Measurements from ENCODE around the gene BCL6.

BCL6 gene

GRCh38 chr3:187745201-187746058 is at the start of gene BCL6:
Gene BCL6, minus strand, starts transcription at chr3:187745468. Its CDS starts 11,775 bp downstream, at chr3:187733693.
- in situ Hi-C loops (cut with MboI; ENCODE audit: low sequenced_read_pairs): loop anchor here (25.0 kb wide), 1 partner anchor 992 kb away; no protein-coding TSS in a partner anchor

- in situ Hi-C loops (cut with MboI; ENCODE audit: low sequenced_read_pairs): no loop called here
Observed at GRCh38 chr3:187794731-187795130, 49.5 kb upstream of the BCL6 start.

- in situ Hi-C loops (cut with MboI; ENCODE audit: low sequenced_read_pairs): no loop called here
Observed at GRCh38 chr3:187793618-187794017, 48.4 kb upstream of the BCL6 start.

GRCh38 chr3:187792521-187792920 is 47.3 kb upstream of the BCL6 start:
- in situ Hi-C loops (cut with MboI; ENCODE audit: low sequenced_read_pairs): no loop called here

- in situ Hi-C loops (cut with MboI; ENCODE audit: low sequenced_read_pairs): no loop called here
Observed at GRCh38 chr3:187789872-187790271, 44.6 kb upstream of the BCL6 start.

- in situ Hi-C loops (cut with MboI; ENCODE audit: low sequenced_read_pairs): no loop called here
Observed at GRCh38 chr3:187788984-187789857, 44.0 kb upstream of the BCL6 start.

- in situ Hi-C loops (cut with MboI; ENCODE audit: low sequenced_read_pairs): no loop called here
Observed at GRCh38 chr3:187783098-187783497, 37.8 kb upstream of the BCL6 start.

GRCh38 chr3:187782006-187782405 is 36.7 kb upstream of the BCL6 start:
- in situ Hi-C loops (cut with MboI; ENCODE audit: low sequenced_read_pairs): no loop called here

- in situ Hi-C loops (cut with MboI; ENCODE audit: low sequenced_read_pairs): no loop called here
Observed at GRCh38 chr3:187781001-187781400, 35.7 kb upstream of the BCL6 start.

- in situ Hi-C loops (cut with MboI; ENCODE audit: low sequenced_read_pairs): no loop called here
Observed at GRCh38 chr3:187778726-187779125, 33.5 kb upstream of the BCL6 start.

- in situ Hi-C loops (cut with MboI; ENCODE audit: low sequenced_read_pairs): no loop called here
Observed at GRCh38 chr3:187777331-187777941, 32.2 kb upstream of the BCL6 start.

- in situ Hi-C loops (cut with MboI; ENCODE audit: low sequenced_read_pairs): no loop called here
Observed at GRCh38 chr3:187775549-187775948, 30.3 kb upstream of the BCL6 start.

GRCh38 chr3:187774185-187774789 is 29.0 kb upstream of the BCL6 start:
- in situ Hi-C loops (cut with MboI; ENCODE audit: low sequenced_read_pairs): no loop called here

- in situ Hi-C loops (cut with MboI; ENCODE audit: low sequenced_read_pairs): no loop called here
Observed at GRCh38 chr3:187773233-187774184, 28.2 kb upstream of the BCL6 start.

GRCh38 chr3:187770224-187770623 is 25.0 kb upstream of the BCL6 start:
- in situ Hi-C loops (cut with MboI; ENCODE audit: low sequenced_read_pairs): no loop called here

GRCh38 chr3:187769771-187770170 is 24.5 kb upstream of the BCL6 start:
- in situ Hi-C loops (cut with MboI; ENCODE audit: low sequenced_read_pairs): no loop called here

GRCh38 chr3:187767266-187768012 is 22.2 kb upstream of the BCL6 start:
- in situ Hi-C loops (cut with MboI; ENCODE audit: low sequenced_read_pairs): no loop called here

- in situ Hi-C loops (cut with MboI; ENCODE audit: low sequenced_read_pairs): no loop called here
Observed at GRCh38 chr3:187765342-187765741, 20.1 kb upstream of the BCL6 start.

All from HL-60/S4 (cell line).